C4-2B (cell line): ENCODE measurements around the gene CUX1.

Source experiments
- CTCF ChIP-seq: fragments of 450-650 bp; conservative IDR thresholded peaks from 2 replicates; pipeline ENCODE4 v1.5.1; 2017; ENCODE audit warnings: mild to moderate bottlenecking
- ZFX ChIP-seq: fragments of 450-650 bp; IDR thresholded peaks from 2 replicates; pipeline ENCODE4 v1.6.1; 2017

GRCh38 chr7:101784292-101785127 is 32.9 kb upstream of the CUX1 start:
- TF ChIP-seq CTCF (no peak), ZFX (no peak)
